Posterior vena cava (tissue), 2 donors: ENCODE measurements around the gene NAGLU. TPM values are rescaled to one million over a fixed set of nuclear protein-coding genes. Genes with fewer than 3 reads are reported as not detected.

Experiments used
- DNase-seq: peaks from one replicate; pipeline ENCODE4 v3.0.0-alpha.2; 2020; ENCODE audit warnings: low spot score
- intact Hi-C, 2 donors: fragments of 100-400 bp; cut with DNase I; formaldehyde crosslinking; loops; one replicate each; pipeline versions ENCODE4 v1.14.1 to v1.14.2; 2022 to 2023
- total RNA-seq, 2 donors: library from RNA; stranded (reverse); fragmentation: NEBNext Ultra II Directional; extraction: Animal tissue kit (Norgen Biotek cat#: 25700); gene quantifications; one replicate each; pipeline ENCODE4 v1.2.1, GENCODE V29; 2021
- donor health status: DM: yes; HTN: yes; CAD: no.
- donor health status: DM: yes; HTN: yes; CAD: no.

The NAGLU gene
- total RNA-seq, 2 donors from 2014 or later = 27.1 to 36.0 TPM

DNA sequence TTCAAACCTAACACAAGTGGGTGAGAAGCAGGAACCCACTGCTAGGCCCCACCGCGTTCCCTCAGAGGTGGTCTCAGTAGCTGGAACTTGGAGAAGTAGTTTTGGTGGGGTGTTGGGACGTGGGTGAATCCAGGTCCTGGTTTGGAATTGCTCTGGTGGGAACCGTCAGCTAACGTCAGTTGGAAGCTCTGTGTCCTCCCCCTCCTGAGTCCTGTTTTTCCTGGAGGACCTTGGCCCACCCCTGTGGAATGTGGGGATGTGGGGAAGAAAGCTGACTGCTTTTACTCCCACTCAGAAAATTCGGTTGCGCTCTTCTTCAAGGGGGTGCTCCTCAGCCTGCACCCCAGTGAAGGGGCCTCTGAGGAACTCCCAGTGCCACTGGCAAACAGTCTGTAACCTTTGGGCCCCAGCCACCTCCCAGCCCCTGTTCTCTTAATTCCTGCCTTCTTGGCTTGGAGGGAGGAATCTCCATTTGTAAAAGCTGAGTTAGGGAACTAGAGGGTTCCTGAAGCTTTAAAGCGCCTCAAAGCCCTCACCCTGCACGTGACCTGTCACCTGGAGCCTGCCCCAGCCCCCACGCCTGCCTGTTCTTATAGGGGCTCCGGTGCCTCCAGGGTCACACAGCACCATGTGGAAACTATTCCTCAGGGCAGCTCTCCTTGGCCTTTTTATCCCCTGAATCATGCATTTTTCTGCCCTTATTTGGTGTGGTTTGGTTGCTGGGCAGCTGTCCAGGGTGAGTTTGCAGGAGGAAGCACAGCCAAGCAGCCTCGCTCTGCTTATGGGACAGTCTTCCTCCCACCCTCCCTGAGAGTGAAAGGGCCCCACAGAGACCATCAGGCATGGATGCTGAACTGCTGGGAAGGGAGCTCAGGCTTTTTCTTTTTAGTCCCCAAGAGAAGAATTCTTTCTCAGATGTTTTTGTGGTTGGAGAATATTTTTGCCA, 16.2 kb upstream of the NAGLU start:
- peak; percentile 97 for DNase-seq

GRCh38 chr17:42520540-42520951, 15.5 kb upstream of the NAGLU start:
- DNase-seq = peak; percentile 69
- intact Hi-C loops = loop anchor here in 1 of 2 donors (5.0 kb wide), 1 partner anchor 98 kb away; the partner anchor contains the start of gene CAVIN1

More for the DNA sequence above, 16.2 kb upstream of the NAGLU start:
- intact Hi-C loops = loop anchor here in 1 of 2 donors (5.0 kb wide), 2 partner anchors 98 to 198 kb away; partner anchors contain the start of gene CAVIN1

- intact Hi-C loops = loop anchor here in 1 of 2 donors (5.0 kb wide), 1 partner anchor 99 kb away; the partner anchor contains the start of gene CAVIN1
- DNase-seq = peak; percentile 70
Measured at GRCh38 chr17:42521036-42521435, 15.0 kb upstream of the NAGLU start.

- peak; percentile 80 for DNase-seq
- intact Hi-C loops = loop anchor here in 1 of 2 donors (5.0 kb wide), 1 partner anchor 99 kb away; the partner anchor contains the start of gene CAVIN1
Measured at GRCh38 chr17:42521666-42522262, 14.3 kb upstream of the NAGLU start.

DNA sequence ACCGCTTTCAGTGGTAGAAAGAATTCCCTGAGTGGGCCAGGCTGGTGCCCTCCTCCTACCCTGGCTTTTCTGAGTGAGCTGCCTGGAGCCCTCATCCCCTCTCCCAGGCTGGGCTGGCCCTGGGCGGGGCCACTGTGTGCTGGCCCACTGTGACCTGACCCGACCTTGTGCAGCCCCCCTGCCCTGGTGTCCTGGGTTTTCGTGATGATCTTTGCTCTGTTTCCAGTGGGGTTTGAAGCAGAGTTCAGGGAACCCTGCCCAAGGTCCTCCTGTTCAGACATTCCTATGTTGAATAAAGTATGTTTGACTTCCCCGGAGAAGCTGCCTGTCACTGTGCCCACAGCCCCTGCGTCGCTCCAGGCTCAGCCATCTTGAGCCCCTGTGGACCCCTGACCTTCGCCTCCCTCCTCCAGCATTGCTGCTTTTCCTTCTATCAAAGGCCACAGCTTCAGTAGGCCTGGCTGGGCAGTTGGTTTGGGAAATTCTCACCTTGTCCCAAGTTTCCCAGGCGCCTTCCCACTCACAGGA, 13.7 kb upstream of the NAGLU start:
- DNase-seq = peak; percentile 78
- intact Hi-C loops = loop anchor here in 1 of 2 donors (5.0 kb wide), 1 partner anchor 100 kb away; the partner anchor contains the start of gene CAVIN1

DNA sequence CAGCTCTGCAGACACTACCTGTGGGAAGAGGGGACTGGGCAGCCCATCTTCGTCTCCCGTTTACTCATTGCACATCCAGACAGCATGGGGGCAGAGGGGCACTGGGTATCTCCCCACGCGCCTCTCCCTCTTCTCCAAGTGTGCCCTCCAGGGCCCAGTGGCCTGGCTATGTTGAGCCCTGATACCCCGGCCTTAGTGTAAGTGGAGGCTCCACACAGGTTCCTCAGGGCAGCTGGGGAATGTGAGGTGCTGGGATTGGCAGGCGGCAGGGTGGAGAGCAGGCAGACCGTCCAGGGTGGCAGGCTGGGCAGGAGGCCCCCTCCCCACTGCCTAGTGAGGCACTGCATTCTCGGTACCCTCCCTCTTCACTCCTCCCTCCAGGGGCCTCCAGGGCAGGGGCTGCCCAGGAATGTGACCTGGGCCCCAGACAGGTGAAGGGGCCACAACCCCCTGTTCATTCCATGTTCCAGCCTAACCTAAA, 13.2 kb upstream of the NAGLU start:
- peak; percentile 28 for DNase-seq
- intact Hi-C loops = loop anchor here in 1 of 2 donors (5.0 kb wide), 1 partner anchor 101 kb away; the partner anchor contains the start of gene CAVIN1

DNA sequence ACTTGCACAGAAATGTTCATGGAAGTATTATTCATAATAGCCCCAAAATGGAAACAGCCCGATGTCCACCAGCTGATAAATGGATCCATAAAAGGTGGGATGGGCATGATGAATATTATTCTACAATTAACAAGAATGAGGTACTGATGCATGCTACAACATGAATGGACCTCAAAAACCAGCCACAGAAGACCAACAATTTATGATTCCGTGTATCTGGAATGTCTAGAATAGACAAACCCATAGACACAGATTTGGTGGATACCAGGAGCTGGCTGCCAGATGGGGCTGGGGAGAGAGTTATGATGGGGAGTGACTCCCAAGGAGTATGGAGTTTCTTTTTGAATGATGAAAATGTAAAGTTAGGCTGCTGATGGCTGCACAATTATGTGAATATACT, 10.8 kb upstream of the NAGLU start:
- intact Hi-C loops = loop anchor here in 1 of 2 donors (5.0 kb wide), 1 partner anchor 203 kb away; no protein-coding TSS in a partner anchor
- DNase-seq = peak; percentile 26

- DNase-seq = peak; percentile 78
- intact Hi-C loops = loop anchor here in 1 of 2 donors (5.0 kb wide), 1 partner anchor 204 kb away; no protein-coding TSS in a partner anchor
Measured at GRCh38 chr17:42526031-42526444, 10.0 kb upstream of the NAGLU start.

DNA sequence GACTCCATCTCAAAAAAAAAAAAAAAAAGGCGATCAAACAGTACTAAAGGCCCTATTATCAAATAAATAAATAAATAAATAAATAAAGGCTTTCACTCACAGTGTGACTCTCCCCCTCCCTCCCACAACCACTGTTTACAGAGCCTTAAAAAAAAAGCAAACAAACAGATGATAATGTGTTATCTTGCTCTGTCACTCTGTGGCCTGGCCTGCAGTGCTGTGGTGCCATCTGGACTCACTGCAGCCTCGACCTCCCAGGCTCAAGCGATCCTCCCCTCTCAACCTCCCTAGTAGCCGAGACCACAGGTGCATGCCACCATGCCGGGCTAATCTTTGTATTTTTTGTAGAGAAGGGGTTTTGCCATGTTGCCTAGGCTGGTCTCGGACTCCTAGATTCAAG, 8.1 kb upstream of the NAGLU start:
- peak; percentile 25 for DNase-seq
- intact Hi-C loops = loop anchor here in 1 of 2 donors (5.0 kb wide), 1 partner anchor 206 kb away; no protein-coding TSS in a partner anchor

DNA sequence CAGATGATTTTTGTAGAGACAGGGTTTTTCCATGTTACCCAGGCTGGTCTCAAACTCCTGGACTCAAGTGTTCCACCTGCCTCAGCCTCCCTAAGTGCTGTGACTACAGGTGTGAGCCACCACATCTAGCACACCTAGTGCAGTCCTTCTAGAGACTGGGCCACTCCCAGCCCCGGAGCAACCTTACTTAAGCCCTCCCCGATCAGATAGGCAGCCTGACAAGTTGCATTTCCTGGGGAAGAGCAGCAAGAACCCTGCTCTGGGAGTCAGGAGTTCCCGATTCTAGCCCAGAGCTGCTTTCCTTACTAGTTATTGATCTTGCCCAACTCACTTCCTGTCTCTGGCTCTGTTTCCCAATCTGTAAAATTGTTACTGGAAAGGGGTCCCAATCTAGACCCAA, 7.0 kb upstream of the NAGLU start:
- no peak for DNase-seq
- intact Hi-C loops = loop anchor here in 1 of 2 donors (5.0 kb wide), 1 partner anchor 207 kb away; no protein-coding TSS in a partner anchor

- DNase-seq = no peak
- intact Hi-C loops = no loop called here
Measured at GRCh38 chr17:42530952-42531454, 5.0 kb upstream of the NAGLU start.

GRCh38 chr17:42531455-42532354, 4.3 kb upstream of the NAGLU start:
- peak; percentile 90 for DNase-seq
- intact Hi-C loops = no loop called here

DNA sequence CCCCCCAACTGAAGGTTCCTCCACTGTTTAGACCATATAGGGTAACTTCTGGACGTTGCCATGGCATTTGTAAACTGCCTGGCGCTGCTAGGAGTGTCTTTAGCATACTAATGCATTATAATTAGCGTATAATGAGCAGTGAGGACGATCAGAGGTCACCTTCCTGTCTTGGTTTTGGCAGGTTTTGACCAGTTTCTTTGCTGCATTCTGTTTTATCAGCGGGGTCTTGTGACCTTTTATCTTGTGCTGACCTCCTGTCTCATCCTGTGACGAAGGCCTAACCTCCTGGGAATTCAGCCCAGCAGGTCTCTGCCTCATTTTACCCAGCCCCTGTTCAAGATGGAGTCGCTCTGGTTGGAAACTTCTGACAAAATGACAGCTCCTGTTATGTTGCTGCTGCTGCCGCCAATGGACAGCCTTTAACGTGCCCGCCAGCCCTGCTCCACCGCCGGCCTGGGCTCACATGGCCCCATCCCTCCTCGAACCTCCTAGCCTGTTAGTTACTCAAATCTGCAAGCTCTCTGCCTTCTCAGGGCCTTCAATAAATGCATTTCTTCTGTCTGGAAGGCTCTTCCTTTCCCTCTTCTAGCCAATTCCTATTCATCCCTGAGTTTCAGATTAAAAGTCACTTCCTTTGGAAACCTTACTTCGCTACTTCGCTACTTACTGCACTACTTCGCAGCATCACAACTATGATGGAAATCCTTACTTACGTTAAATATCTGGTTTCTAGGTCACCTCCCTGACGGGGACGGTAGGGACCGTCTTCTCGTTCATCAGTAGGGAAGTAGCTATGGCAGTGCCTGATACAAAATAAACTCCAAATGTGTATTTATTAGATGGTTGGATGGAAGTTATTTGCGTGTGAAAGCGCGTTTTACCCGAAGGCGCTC, 640 bp upstream of the NAGLU start:
- no peak for DNase-seq
- intact Hi-C loops = no loop called here

DNA sequence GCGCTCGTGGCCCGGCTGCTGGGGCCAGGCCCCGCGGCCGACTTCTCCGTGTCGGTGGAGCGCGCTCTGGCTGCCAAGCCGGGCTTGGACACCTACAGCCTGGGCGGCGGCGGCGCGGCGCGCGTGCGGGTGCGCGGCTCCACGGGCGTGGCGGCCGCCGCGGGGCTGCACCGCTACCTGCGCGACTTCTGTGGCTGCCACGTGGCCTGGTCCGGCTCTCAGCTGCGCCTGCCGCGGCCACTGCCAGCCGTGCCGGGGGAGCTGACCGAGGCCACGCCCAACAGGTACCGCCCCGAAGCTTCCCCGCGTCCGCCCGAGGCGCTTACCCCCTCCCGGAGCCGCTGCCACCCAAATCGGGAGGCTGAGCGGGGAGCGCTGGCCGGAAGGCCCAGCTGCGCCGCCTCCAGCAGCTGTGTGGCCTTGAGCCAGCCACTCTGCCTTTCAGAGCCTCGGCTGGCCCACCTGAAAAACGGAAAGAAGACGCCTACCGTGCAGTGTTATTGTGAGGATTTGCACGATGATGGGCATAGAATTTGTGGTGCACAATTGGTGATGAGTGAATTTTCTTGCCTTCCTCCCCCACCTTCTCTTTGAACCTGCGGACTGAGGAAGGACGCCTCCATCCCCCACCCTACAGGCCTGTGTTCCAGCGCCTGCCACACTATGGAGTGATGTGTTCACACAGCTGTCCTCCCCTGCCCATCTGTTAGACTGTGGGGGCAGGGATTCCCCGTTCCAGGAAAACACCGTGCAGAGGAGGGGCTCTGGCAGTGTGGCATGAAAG, 523 bp downstream of the NAGLU start:
- intact Hi-C loops = no loop called here

GRCh38 chr17:42537156-42537805, 1.2 kb downstream of the NAGLU start:
- intact Hi-C loops = no loop called here

More for the DNA sequence above, 523 bp downstream of the NAGLU start:
- peak; percentile 93 for DNase-seq

More at GRCh38 chr17:42537156-42537805, 1.2 kb downstream of the NAGLU start:
- DNase-seq = no peak
